KOPT-K1 (cell line): Measurements from ENCODE around the gene TICAM1.
"Not testable (repeated sequence)": the region's sequence is repeated elsewhere in the genome, so short reads cannot be mapped to it uniquely, and the experiment has no call there.

Experiments
- H3K27ac ChIP-seq: fragments of 200-600 bp; sonication (generic); 2 replicates; pipeline ENCODE4 v1.5.1; 2016; ENCODE audit warnings: antibody characterized with exemption, mild to moderate bottlenecking, low read depth, low read length; ENCODE audit not compliant: poor library complexity, severe bottlenecking
- H3K36me3 ChIP-seq: fragments of 200-600 bp; sonication (generic); 2 replicates; pipeline ENCODE4 v1.5.1; 2017; ENCODE audit warnings: antibody characterized with exemption, mild to moderate bottlenecking, low read length, moderate library complexity; ENCODE audit not compliant: insufficient read depth
- H3K9me3 ChIP-seq: fragments of 200-600 bp; sonication (generic); 2 replicates; pipeline ENCODE4 v1.5.1; 2017; ENCODE audit warnings: antibody characterized with exemption, low read length, mild to moderate bottlenecking; ENCODE audit not compliant: insufficient read depth, poor library complexity, severe bottlenecking

TICAM1 gene

GRCh38 chr19:4852484-4852883 is 21.0 kb upstream of the TICAM1 start:
- Histone ChIP-seq H3K27ac (no peak overlapping the region), H3K36me3 (peaks cover 54% of the 10 kb centered on the region), H3K9me3 (no peaks in the 10 kb centered on the region)

- H3K9me3 ChIP-seq = no peaks in the 10 kb centered on the region
- no peak overlapping the region for H3K27ac ChIP-seq
- peaks cover 54% of the 10 kb centered on the region for H3K36me3 ChIP-seq
Observed at GRCh38 chr19:4851551-4852290, 20.2 kb upstream of the TICAM1 start.

- no peak overlapping the region for H3K27ac ChIP-seq
- H3K36me3 ChIP-seq = peaks cover 63% of the 10 kb centered on the region
- no peaks in the 10 kb centered on the region for H3K9me3 ChIP-seq
Observed at GRCh38 chr19:4849019-4849418, 17.5 kb upstream of the TICAM1 start.

GRCh38 chr19:4847190-4847973 is 15.9 kb upstream of the TICAM1 start:
- no peak overlapping the region for H3K27ac ChIP-seq
- H3K9me3 ChIP-seq = no peaks in the 10 kb centered on the region
- H3K36me3 ChIP-seq = peaks cover 76% of the 10 kb centered on the region

- not testable (repeated sequence) for H3K9me3 ChIP-seq, H3K27ac ChIP-seq
- H3K36me3 ChIP-seq = peaks cover 69% of the 10 kb centered on the region
Observed at GRCh38 chr19:4845975-4846374, 14.5 kb upstream of the TICAM1 start.

- Histone ChIP-seq H3K36me3 (peaks cover 72% of the 10 kb centered on the region), H3K9me3 (no peaks in the 10 kb centered on the region), H3K27ac (no peak overlapping the region)
Observed at GRCh38 chr19:4844348-4845179, 13.1 kb upstream of the TICAM1 start.

- Histone ChIP-seq H3K27ac (no peak overlapping the region), H3K36me3 (peaks cover 77% of the 10 kb centered on the region), H3K9me3 (no peaks in the 10 kb centered on the region)
Observed at GRCh38 chr19:4843647-4843965, 12.1 kb upstream of the TICAM1 start.

GRCh38 chr19:4839192-4839591 is 7.7 kb upstream of the TICAM1 start:
- Histone ChIP-seq H3K36me3 (peaks cover 48% of the 10 kb centered on the region), H3K9me3 (no peaks in the 10 kb centered on the region), H3K27ac (no peak overlapping the region)

- Histone ChIP-seq H3K36me3 (peaks cover 3% of the 10 kb centered on the region), H3K27ac (no peak overlapping the region), H3K9me3 (no peaks in the 10 kb centered on the region)
Observed at GRCh38 chr19:4832776-4833175, 1.3 kb upstream of the TICAM1 start.

GRCh38 chr19:4831979-4832340 is 448 bp upstream of the TICAM1 start:
- not testable (repeated sequence) for H3K9me3 ChIP-seq, H3K36me3 ChIP-seq
- peak overlapping the region; percentile 60 for H3K27ac ChIP-seq

GRCh38 chr19:4830768-4831265 is 695 bp downstream of the TICAM1 start:
- no peaks in the 10 kb centered on the region for H3K36me3 ChIP-seq
- H3K27ac ChIP-seq = peak overlapping the region; percentile 60
- H3K9me3 ChIP-seq = no peaks in the 10 kb centered on the region

- H3K9me3 ChIP-seq = no peaks in the 10 kb centered on the region
- H3K27ac ChIP-seq = no peak overlapping the region
- H3K36me3 ChIP-seq = no peaks in the 10 kb centered on the region
Observed at GRCh38 chr19:4830332-4830731, 1.2 kb downstream of the TICAM1 start.

- no peaks in the 10 kb centered on the region for H3K9me3 ChIP-seq
- H3K36me3 ChIP-seq = no peaks in the 10 kb centered on the region
- H3K27ac ChIP-seq = no peak overlapping the region
Observed at GRCh38 chr19:4829001-4829712, 2.4 kb downstream of the TICAM1 start.

GRCh38 chr19:4823577-4823976 is 7.9 kb downstream of the TICAM1 start:
- no peak overlapping the region for H3K27ac ChIP-seq
- no peaks in the 10 kb centered on the region for H3K9me3 ChIP-seq
- peaks cover 5% of the 10 kb centered on the region; the same call in 1 of the 2 replicates for H3K36me3 ChIP-seq
